ENCODE measurements around the gene ABCB9. TPM values are rescaled to one million over a fixed set of nuclear protein-coding genes. Genes with fewer than 3 reads are reported as not detected.

Gene ABCB9
- total RNA-seq, 4 donors from 2014 or later = 1.5 to 9.2 (median 1.7) TPM

DNA sequence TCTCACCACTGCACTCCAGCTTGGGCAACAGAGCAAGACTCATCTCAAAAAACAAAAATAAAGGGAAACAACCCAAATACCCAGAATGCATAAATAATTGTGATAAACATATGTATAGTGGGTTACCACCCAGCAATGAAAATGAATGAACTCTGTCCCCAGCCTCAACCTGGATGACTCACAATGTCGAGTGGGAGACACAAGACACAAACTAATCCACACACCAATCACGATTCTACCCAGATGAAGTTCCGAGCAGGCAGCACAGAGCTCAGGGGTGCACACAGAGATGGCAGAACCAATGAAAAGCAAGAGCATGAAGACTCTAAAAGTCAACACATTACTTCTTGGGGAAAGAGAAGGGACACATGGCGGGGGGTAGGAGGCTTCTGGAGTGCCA is 27.1 kb downstream of the ABCB9 start:
- TF ChIP-seq, protein P1, sequence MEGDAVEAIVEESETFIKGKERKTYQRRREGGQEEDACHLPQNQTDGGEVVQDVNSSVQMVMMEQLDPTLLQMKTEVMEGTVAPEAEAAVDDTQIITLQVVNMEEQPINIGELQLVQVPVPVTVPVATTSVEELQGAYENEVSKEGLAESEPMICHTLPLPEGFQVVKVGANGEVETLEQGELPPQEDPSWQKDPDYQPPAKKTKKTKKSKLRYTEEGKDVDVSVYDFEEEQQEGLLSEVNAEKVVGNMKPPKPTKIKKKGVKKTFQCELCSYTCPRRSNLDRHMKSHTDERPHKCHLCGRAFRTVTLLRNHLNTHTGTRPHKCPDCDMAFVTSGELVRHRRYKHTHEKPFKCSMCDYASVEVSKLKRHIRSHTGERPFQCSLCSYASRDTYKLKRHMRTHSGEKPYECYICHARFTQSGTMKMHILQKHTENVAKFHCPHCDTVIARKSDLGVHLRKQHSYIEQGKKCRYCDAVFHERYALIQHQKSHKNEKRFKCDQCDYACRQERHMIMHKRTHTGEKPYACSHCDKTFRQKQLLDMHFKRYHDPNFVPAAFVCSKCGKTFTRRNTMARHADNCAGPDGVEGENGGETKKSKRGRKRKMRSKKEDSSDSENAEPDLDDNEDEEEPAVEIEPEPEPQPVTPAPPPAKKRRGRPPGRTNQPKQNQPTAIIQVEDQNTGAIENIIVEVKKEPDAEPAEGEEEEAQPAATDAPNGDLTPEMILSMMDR (IDR thresholded peaks at IDR 0.05; ENCODE audit: low read depth) = no peak

DNA sequence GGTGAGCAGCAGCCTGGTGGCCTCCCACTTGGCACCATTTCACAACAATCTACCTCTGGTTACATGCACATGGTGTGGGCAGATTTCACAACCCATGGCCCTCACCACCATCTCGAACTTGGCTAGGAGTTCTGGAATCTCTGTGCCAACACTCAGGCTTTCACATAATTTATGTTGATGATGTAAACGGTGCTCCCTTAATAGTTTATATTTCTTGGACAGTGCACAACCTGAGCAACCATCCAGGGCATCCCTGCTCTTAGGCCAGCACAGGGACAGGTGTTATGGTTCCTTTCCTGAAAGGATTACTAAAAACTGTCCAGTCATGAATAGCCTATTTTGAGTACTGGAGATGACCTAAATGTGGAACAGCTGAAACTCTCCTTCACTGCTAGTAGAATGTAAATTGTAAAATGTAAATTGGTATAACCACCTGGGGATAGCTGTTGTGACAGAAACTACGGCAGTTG is 28.6 kb downstream of the ABCB9 start:
- TF ChIP-seq, protein P1 (IDR thresholded peaks at IDR 0.05; ENCODE audit: low read depth) = no peak

DNA sequence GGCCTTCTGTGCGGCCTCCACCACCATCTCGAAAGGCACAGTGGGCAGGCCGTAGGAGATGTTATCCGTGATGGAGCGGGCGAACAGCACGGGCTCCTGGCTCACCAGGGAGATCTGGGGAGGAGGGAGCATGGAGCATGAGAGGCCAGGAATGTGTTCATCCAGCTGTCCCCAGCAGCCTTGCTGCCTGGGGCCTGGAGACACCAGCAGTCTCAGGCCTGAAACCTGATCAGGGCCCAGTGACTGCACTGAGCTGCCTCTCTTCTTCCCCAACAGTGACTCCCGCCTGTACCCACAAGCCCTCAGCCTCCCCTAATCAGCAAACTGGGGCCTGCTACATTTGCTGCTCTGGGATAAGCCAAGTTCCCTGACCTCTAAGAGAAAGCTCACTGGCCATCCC is 30.9 kb downstream of the ABCB9 start:
- TF ChIP-seq, protein P1 (IDR thresholded peaks at IDR 0.05; ENCODE audit: low read depth) = no peak

DNA sequence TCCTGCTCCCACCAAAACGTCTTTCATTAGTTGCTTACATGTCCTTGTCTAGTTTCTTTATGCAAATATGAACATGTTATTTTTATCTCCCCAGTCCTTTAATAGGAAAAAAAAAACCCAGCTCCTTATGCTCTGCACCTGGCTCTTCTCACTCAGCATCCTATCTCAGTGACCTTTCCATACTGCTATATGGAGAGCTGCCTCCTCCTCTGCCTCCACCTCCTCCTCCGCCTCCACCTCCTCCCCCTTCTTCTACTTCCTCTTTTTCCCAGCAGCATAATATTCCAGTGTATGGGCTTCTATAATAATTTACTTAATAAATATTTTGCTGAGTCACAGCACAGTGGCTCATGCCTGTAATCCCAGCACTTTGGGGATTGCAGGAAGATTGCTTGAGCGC is 31.5 kb downstream of the ABCB9 start:
- TF ChIP-seq, protein P1 (IDR thresholded peaks at IDR 0.05; ENCODE audit: low read depth) = no peak

DNA sequence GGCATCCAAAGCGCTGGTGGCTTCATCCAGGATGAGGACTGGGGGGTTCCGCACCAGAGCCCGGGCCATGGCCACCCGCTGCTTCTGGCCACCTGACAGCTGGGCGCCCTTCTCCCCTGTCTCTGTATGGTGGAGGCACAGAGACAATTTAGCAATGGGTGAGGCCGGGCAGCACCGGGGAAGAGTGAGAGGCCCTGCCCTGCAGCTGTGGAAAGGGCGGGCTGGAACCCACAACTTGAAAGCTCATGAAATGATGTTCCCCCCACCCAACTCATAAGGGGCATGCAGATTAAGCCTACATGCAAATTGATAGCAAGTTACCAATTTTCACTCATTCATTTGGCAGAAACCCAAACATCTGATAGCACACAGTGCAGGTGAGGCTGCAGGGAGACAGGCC is 34.1 kb downstream of the ABCB9 start:
- TF ChIP-seq, protein P1 (IDR thresholded peaks at IDR 0.05; ENCODE audit: low read depth) = no peak

DNA sequence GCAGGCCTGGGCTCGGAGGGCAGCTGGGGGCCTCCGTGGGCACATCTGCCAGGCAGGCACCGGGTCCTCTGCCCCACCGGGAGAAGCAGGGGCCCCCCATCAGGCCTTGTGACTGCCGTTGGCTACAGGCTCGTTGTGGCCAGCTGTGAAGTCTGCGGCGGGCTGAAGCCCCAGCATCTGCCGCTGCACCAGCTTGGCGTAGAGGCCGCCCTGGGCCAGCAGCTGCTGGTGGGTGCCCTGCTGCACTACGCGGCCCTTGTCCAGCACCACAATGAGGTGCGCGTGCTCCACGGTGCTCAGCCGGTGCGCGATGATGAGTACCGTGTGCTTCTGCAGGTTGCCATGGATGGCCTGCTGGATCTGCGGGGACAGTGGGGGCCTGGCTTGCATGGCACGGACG is 36.5 kb downstream of the ABCB9 start:
- TF ChIP-seq, protein P1 (IDR thresholded peaks at IDR 0.05; ENCODE audit: low read depth) = no peak

DNA sequence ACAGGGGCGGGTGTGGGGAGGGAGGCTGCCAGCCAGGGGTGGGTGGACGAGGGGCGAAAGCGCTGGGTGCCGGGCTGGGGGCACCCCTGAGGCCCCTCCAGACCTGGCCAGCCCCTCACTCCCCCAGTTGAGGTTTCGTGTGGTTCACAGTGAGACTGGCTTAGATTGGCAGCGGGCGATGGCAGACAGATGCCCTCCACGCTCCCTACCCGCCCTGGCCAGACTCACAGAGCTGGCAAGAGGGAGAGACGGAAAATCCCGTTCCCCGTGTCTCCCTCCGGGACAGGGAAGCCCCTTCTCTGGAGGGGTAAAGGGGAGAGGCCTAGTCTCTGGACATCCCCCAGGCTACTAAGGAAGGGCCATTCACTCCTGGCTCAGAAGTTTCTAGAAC is 37.1 kb downstream of the ABCB9 start:
- TF ChIP-seq, protein P1 (IDR thresholded peaks at IDR 0.05; ENCODE audit: low read depth) = no peak

All from subcutaneous adipose tissue (tissue), 4 donors.